SK-N-SH (cell line): Measurements from ENCODE around the gene FRS2. TPM values are rescaled to one million over a fixed set of nuclear protein-coding genes. Genes with fewer than 3 reads are reported as not detected.

Source experiments
- CTCF ChIA-PET: fragments of 300-600, 350-600 bp; formaldehyde crosslinking; extraction: SDS; loops from one replicate; lab custom pipeline; 2021; lab: Yijun Ruan, JAX
- POLR2A ChIA-PET: fragments of 350-600 bp; sonication (Branson Sonifier 250); formaldehyde crosslinking; extraction: SDS; loops from one replicate; lab custom pipeline; 2020; ENCODE audit warnings: antibody characterized with exemption, inconsistent platforms; lab: Yijun Ruan, JAX
- DNase-seq: peaks from one replicate; pipeline ENCODE4 v3.0.0; 2012
- H2AFZ ChIP-seq: fragments of 200-600 bp; sonication (generic); 2 replicates; pipeline ENCODE4 v1.8.1; 2016; ENCODE audit warnings: antibody characterized with exemption, mild to moderate bottlenecking, low read depth
- H3F3A ChIP-seq: fragments of 200-600 bp; sonication (generic); replicated peaks from 2 replicates; pipeline ENCODE3; 2016; ENCODE audit warnings: antibody characterized with exemption, mild to moderate bottlenecking; ENCODE audit not compliant: insufficient read depth
- H3K27ac ChIP-seq, 2 experiments: fragments of 200-500 bp in 1 of 2; fragments of 200-600 bp in 1 of 2; sonication (Bioruptor generic) in 1 of 2; sonication (generic), shearing (Covaris generic) in 1 of 2; 2 replicates each; pipeline versions ENCODE4 v1.5.1 to v1.6.1; 2014 to 2016; ENCODE audit warnings: low read depth in 2 of 2, inconsistent platforms in 1 of 2, low read length in 1 of 2, mild to moderate bottlenecking in 1 of 2, mixed read lengths in 1 of 2
- H3K27me3 ChIP-seq: fragments of 200-600 bp; sonication (generic), shearing (Covaris generic); 2 replicates; pipeline ENCODE4 v1.6.1; 2016; ENCODE audit warnings: mixed run types; ENCODE audit not compliant: insufficient read depth
- H3K36me3 ChIP-seq, 2 experiments: fragments of 200-500 bp in 1 of 2; fragments of 200-600 bp in 1 of 2; sonication (Bioruptor generic) in 1 of 2; sonication (generic) in 1 of 2; replicated peaks in 1 of 2; 2 replicates each; pipeline versions ENCODE3 to v1.5.1; 2014 to 2016; ENCODE audit warnings: low read length in 1 of 2, mild to moderate bottlenecking in 1 of 2; ENCODE audit not compliant: insufficient read depth in 2 of 2, control insufficient read depth in 1 of 2
- H3K4me1 ChIP-seq, 2 experiments: fragments of 200-500 bp in 1 of 2; fragments of 200-600 bp in 1 of 2; sonication (Bioruptor generic) in 1 of 2; sonication (generic), shearing (Covaris generic) in 1 of 2; 2 replicates each; pipeline versions ENCODE4 v1.5.1 to v1.6.1; 2014 to 2016; ENCODE audit warnings: low read depth in 1 of 2, low read length in 1 of 2, mixed run types in 1 of 2; ENCODE audit not compliant: insufficient read depth in 2 of 2, control insufficient read depth in 1 of 2
- H3K4me2 ChIP-seq: fragments of 200-600 bp; sonication (generic), shearing (Covaris generic); 2 replicates; pipeline ENCODE4 v1.6.1; 2017; ENCODE audit warnings: mixed run types
- H3K4me3 ChIP-seq, 2 experiments: fragments of 200-500 bp in 1 of 2; fragments of 200-600 bp in 1 of 2; sonication (Bioruptor generic) in 1 of 2; sonication (generic), shearing (Covaris generic) in 1 of 2; 2 replicates each; pipeline versions ENCODE4 v1.5.1 to v1.8.1; 2014 to 2016; ENCODE audit warnings: low read depth in 2 of 2, inconsistent platforms in 1 of 2, low read length in 1 of 2, mild to moderate bottlenecking in 1 of 2, mixed read lengths in 1 of 2, moderate library complexity in 1 of 2
- H3K79me2 ChIP-seq: fragments of 200-600 bp; sonication (generic); 2 replicates; pipeline ENCODE4 v1.8.1; 2017; ENCODE audit warnings: mild to moderate bottlenecking; ENCODE audit not compliant: insufficient read depth
- H3K9ac ChIP-seq: fragments of 200-600 bp; sonication (generic); 2 replicates; pipeline ENCODE4 v1.6.1; 2017; ENCODE audit warnings: mixed run types
- H3K9me2 ChIP-seq: fragments of 200-600 bp; sonication (generic); 2 replicates; pipeline ENCODE4 v1.6.1; 2017; ENCODE audit warnings: mixed run types
- H3K9me3 ChIP-seq: fragments of 200-600 bp; sonication (generic); 2 replicates; pipeline ENCODE4 v1.6.1; 2017; ENCODE audit warnings: mixed run types, mild to moderate bottlenecking, moderate library complexity
- H4K20me1 ChIP-seq: fragments of 200-600 bp; sonication (generic); 2 replicates; pipeline ENCODE4 v1.6.1; 2017; ENCODE audit warnings: mild to moderate bottlenecking, mixed run types; ENCODE audit not compliant: insufficient read depth
- FOXM1 ChIP-seq: IDR thresholded peaks from 2 replicates; pipeline ENCODE4 v1.4.0; 2012; ENCODE audit warnings: low read depth, mild to moderate bottlenecking
- GABPA ChIP-seq: IDR thresholded peaks from 2 replicates; pipeline ENCODE4 v1.4.0; 2012; ENCODE audit warnings: low read depth, mild to moderate bottlenecking
- RCOR1 ChIP-seq: fragments of 150-350 bp; IDR thresholded peaks from 2 replicates; pipeline ENCODE4 v1.6.1; 2017; ENCODE audit warnings: antibody characterized with exemption, low read length
- TCF12 ChIP-seq: IDR thresholded peaks from 2 replicates; pipeline ENCODE4 v1.4.0; 2012
- WGBS: methylation state at CpG from one replicate; pipeline ENCODE4 v1.1.6; 2017; ENCODE audit warnings: low lambda C conversion rate; 5-methylcytosine and 5-hydroxymethylcytosine counted together
- polyA plus RNA-seq, 3 experiments: library from polyadenylated mRNA; depleted of rRNA; stranded (reverse); fragments of >200 nt; gene quantifications; 2 replicates each; pipeline ENCODE4 v1.2.3, GENCODE V29; 2012
- TF ChIP-seq, protein P1 (sequence below): IDR thresholded peaks from 2 replicates; pipeline ENCODE4 v1.6.1; 2012; ENCODE audit warnings: mild to moderate bottlenecking, low read depth, low read length, moderate library complexity
- TF ChIP-seq, protein P2 (sequence below): IDR thresholded peaks from 2 replicates; pipeline ENCODE4; 2012

The FRS2 gene
- polyA plus RNA-seq, 1 of the 3 experiments (the other 2 are of a cell fraction) = 7.1 TPM

DNA sequence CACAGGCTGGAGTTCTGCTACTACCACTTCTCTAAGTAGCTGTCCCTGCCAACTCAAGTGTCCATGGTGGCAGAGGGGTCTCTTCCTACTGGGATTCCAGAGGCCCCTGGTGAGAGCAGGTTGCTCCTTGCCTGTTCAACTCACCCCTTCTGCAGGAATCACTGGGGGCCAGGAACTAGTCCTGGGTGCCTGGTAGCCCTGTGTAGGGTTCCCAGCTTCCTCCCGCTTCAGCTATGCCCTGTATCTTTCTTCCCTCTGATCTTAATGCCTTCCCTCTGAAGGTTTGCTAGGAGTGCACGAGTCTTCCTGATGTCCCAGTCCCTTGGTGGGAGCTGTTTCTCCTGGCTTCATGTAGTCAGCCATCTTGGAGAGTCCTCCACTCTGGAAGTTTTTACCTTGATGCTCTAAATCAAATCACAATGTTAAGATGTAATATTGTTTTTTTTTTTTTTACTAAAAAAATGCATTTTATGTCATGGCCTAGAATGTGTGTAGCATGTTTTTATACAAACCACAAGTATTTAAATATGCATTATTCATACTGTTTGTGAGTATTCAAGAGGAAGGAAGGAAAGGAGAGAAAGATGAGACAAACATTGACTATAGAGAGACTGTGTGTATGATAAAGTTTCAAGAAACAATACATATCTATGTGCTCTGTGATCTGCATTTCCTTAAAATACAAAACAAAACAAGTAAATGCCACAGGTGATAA, 54.7 kb downstream of the FRS2 start:
- Histone ChIP-seq H3K4me3 (no peak overlapping the region), H3F3A (peaks cover 34% of the 10 kb centered on the region), H3K27me3 (no peaks in the 10 kb centered on the region), H3K4me2 (no peak overlapping the region), H3K4me1 (peaks cover 0 to 14% of the 10 kb centered on the region in 2 experiments; a peak in 2 of 4 replicates), H3K9me2 (no peaks in the 10 kb centered on the region), H4K20me1 (peaks cover 56% of the 10 kb centered on the region), H3K36me3 (peaks cover 0 to 9% of the 10 kb centered on the region in 2 experiments), H3K9me3 (peaks cover 3% of the 10 kb centered on the region; the same call in 1 of the 2 replicates), H3K79me2 (peaks cover 96% of the 10 kb centered on the region), H2AFZ (no peak overlapping the region), H3K27ac (peak overlapping the region in 1 of 2 experiments; percentile 39; a peak in 2 of 4 replicates), H3K9ac (no peak overlapping the region)
- no peak for TF ChIP-seq RCOR1
- no peak for TF ChIP-seq GABPA
- no peak for TF ChIP-seq FOXM1
- CTCF ChIA-PET = no interaction called here
- POLR2A ChIA-PET = no interaction called here
- DNase-seq = no peak
- WGBS = 94% methylated on average over 2 of the region's 2 CpGs

DNA sequence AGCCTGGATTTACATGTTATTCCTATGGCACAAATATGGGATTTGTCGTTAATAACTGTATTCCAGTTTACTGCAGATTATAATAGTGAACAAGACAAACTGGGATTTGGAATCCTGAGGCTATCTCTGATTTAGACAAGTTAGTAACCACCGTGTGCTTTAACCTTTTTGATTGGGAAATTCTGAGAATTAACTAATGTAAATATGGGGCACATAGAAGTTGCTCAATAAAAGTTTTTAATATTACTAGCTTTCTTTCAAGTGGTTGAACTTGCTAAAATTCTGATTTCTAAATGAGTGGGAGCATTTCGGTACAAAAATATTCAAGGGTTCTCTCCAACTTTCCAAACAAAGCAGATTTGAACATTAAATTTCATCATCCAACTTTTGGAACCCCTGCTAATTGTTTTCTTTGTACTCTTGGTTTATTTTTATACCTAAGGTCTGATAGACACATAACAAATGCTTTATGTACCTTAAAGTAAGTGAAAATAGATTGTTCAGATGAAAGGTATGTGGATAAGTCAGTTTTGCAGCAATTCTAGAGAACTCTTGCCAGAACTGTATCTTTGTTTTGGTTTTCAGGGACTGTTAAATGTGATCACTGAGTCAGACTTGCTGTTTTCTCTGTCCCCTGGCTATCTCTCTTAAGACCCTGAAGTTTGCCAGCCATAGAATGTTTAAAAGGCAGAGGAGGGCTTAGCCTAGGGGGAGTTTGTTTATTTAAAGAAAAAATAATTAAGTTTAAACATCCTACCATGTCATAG, 57.5 kb downstream of the FRS2 start:
- Histone ChIP-seq H4K20me1 (peaks cover 42% of the 10 kb centered on the region), H3K4me2 (no peak overlapping the region), H3K27me3 (no peaks in the 10 kb centered on the region), H3K4me3 (no peak overlapping the region), H3K79me2 (peaks cover 95% of the 10 kb centered on the region), H3K9me2 (no peaks in the 10 kb centered on the region), H3K36me3 (peaks cover 15 to 23% of the 10 kb centered on the region in 2 experiments), H3K9ac (no peak overlapping the region), H3F3A (peaks cover 37% of the 10 kb centered on the region), H3K9me3 (no peaks in the 10 kb centered on the region), H3K27ac (peak overlapping the region in 1 of 2 experiments; percentile 75; a peak in 2 of 4 replicates), H3K4me1 (peaks cover 0 to 14% of the 10 kb centered on the region in 2 experiments; a peak in 2 of 4 replicates), H2AFZ (no peak overlapping the region)
- DNase-seq = no peak
- TF ChIP-seq, protein P1, sequence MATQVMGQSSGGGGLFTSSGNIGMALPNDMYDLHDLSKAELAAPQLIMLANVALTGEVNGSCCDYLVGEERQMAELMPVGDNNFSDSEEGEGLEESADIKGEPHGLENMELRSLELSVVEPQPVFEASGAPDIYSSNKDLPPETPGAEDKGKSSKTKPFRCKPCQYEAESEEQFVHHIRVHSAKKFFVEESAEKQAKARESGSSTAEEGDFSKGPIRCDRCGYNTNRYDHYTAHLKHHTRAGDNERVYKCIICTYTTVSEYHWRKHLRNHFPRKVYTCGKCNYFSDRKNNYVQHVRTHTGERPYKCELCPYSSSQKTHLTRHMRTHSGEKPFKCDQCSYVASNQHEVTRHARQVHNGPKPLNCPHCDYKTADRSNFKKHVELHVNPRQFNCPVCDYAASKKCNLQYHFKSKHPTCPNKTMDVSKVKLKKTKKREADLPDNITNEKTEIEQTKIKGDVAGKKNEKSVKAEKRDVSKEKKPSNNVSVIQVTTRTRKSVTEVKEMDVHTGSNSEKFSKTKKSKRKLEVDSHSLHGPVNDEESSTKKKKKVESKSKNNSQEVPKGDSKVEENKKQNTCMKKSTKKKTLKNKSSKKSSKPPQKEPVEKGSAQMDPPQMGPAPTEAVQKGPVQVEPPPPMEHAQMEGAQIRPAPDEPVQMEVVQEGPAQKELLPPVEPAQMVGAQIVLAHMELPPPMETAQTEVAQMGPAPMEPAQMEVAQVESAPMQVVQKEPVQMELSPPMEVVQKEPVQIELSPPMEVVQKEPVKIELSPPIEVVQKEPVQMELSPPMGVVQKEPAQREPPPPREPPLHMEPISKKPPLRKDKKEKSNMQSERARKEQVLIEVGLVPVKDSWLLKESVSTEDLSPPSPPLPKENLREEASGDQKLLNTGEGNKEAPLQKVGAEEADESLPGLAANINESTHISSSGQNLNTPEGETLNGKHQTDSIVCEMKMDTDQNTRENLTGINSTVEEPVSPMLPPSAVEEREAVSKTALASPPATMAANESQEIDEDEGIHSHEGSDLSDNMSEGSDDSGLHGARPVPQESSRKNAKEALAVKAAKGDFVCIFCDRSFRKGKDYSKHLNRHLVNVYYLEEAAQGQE = no peak
- peak; percentile 41; the same call in 1 of the 2 replicates for TF ChIP-seq TCF12
- TF ChIP-seq, protein P2, sequence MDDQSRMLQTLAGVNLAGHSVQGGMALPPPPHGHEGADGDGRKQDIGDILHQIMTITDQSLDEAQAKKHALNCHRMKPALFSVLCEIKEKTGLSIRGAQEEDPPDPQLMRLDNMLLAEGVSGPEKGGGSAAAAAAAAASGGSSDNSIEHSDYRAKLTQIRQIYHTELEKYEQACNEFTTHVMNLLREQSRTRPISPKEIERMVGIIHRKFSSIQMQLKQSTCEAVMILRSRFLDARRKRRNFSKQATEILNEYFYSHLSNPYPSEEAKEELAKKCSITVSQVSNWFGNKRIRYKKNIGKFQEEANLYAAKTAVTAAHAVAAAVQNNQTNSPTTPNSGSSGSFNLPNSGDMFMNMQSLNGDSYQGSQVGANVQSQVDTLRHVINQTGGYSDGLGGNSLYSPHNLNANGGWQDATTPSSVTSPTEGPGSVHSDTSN = peak; percentile 41; the same call in 1 of the 2 replicates
- WGBS = 90% methylated on average over 3 of the region's 3 CpGs
- ChIA-PET CTCF (no interaction called here), POLR2A (no interaction called here)
